K562 (cell line): ENCODE measurements around the gene NFS1.

Experiments used
- CHD4 ChIP-seq: fragments of 200-600 bp; sonication (generic); IDR thresholded peaks from 3 replicates; pipeline ENCODE4 v1.6.1; 2012; ENCODE audit warnings: low read depth, mild to moderate bottlenecking, mixed read lengths, low read length, inconsistent platforms; ENCODE audit not compliant: insufficient read depth, insufficient replicate concordance, poor library complexity, severe bottlenecking
- CTCF ChIP-seq, 3 experiments: IDR thresholded peaks in 2 of 3; conservative IDR thresholded peaks in 1 of 3; 2 replicates each; pipeline ENCODE4 v1.5.1; 2011 to 2012; ENCODE audit warnings: low read length in 3 of 3, mild to moderate bottlenecking in 3 of 3, control low read depth in 2 of 3, improper control_type of control experiment in 1 of 3, inconsistent platforms in 1 of 3, low read depth in 1 of 3, mixed read lengths in 1 of 3, moderate library complexity in 1 of 3; ENCODE audit not compliant: insufficient read depth in 2 of 3
- KDM4B ChIP-seq, 2 experiments: fragments of 450-650 bp in 1 of 2; sonication (generic) in 1 of 2; IDR thresholded peaks; 2 replicates each; pipeline ENCODE4 v1.6.1; 2016 to 2017; ENCODE audit warnings: borderline replicate concordance in 2 of 2, antibody characterized with exemption in 1 of 2, low read depth in 1 of 2, mild to moderate bottlenecking in 1 of 2
- NFE2 ChIP-seq: IDR thresholded peaks from 2 replicates; pipeline ENCODE4 v1.6.1; 2014; ENCODE audit warnings: antibody characterized with exemption, low read depth
- PHB ChIP-seq: fragments of 250-450 bp; sonication (Bioruptor Pico); IDR thresholded peaks from 2 replicates; pipeline ENCODE4 v1.5.0; 2021
- ZNF217 ChIP-seq: sonication (generic); formaldehyde crosslinking; IDR thresholded peaks from 2 replicates; pipeline ENCODE4 v1.8.0; 2022; ENCODE audit warnings: mild to moderate bottlenecking, missing genetic modification reagents
- TF ChIP-seq, protein P1 (sequence below): sonication (generic); formaldehyde crosslinking; IDR thresholded peaks from 2 replicates; pipeline ENCODE4 v1.9.0; 2022; ENCODE audit warnings: mild to moderate bottlenecking, missing genetic modification reagents

DNA sequence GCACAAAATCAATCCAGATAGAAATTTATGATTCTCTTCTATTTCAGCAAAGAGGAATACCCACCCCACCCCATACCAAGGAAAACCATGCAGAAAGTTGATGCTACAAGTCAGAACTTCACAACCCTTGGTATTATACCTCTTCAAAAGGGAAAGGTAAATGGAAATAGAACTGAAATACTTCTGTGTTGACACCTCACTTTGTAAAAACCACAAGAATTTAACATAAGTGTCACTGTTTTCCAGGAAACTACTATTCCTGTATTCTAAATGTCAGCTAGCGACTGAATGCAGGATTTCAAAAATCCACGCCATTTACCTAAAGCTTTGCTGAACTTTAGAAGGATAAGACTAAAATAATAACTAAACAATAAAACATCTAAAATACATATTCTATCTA, 38.1 kb downstream of the NFS1 start:
- TF ChIP-seq CTCF (IDR thresholded peaks at IDR 0.05 in 2 of 3, conservative IDR thresholded peaks at IDR 0.05 in 1 of 3; ENCODE audit: insufficient read depth in 2 of 3, low read depth in 1 of 3, low read length in 3 of 3) (no peak), PHB (CRISPR knock-in tag) (no peak), NFE2 (no peak), CHD4 (no peak), ZNF217 (no peak), KDM4B (IDR thresholded peaks at IDR 0.05; ENCODE audit: borderline replicate concordance in 2 of 2, low read depth in 1 of 2) (no peak)
- TF ChIP-seq, protein P1, sequence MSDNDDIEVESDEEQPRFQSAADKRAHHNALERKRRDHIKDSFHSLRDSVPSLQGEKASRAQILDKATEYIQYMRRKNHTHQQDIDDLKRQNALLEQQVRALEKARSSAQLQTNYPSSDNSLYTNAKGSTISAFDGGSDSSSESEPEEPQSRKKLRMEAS (CRISPR knock-in tag) = no peak
